SHP77 treated with DMSO at 0.1 percent for 48 hours (cell line): Measurements from ENCODE around the gene MIEF1.
"Not testable (repeated sequence)": the region's sequence is repeated elsewhere in the genome, so short reads cannot be mapped to it uniquely, and the experiment has no call there.

ENCODE experiments used
- DNase-seq: peaks from one replicate; lab custom pipeline; 2025; lab: John Stamatoyannopoulos, UW

The MIEF1 gene

GRCh38 chr22:39513791-39514190 lies 11.7 kb downstream of the MIEF1 start:
- no peak for DNase-seq

DNA sequence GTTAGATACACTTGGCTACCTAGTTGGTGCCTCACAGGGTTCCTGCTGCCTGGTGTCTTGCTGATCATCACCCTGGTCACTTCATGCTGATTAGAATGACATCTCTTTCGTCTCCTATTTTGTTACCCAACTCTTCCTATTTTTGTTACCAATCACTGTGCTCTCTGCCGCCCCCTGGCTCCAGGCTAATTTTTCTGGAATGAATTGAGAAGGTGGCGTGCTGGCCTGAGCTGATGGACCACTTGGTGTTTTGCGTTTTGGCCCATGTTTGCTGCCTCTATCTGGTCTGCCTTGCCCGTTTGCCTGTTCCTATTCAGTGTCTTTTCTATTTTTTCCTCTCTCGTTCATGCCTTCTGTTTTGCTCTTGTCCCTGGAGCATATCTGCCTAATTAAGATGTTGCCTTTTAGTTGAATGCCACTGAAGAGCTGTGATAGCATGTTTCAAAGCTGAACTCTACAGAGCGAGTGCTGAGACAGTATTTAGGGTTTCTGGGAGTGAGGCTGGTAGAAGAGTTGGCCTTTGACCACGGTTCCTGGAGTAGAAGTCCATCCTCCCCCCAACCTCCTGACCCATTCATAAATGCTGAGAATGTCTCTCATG lies 12.4 kb downstream of the MIEF1 start:
- DNase-seq = peak; percentile 5

GRCh38 chr22:39515266-39516050 lies 13.4 kb downstream of the MIEF1 start:
- DNase-seq = no peak

GRCh38 chr22:39517470-39517869 lies 15.4 kb downstream of the MIEF1 start:
- DNase-seq = no peak

- no peak for DNase-seq
Measured at GRCh38 chr22:39518144-39518786, 16.2 kb downstream of the MIEF1 start.

- no peak for DNase-seq
Measured at GRCh38 chr22:39518996-39519680, 17.0 kb downstream of the MIEF1 start.

DNA sequence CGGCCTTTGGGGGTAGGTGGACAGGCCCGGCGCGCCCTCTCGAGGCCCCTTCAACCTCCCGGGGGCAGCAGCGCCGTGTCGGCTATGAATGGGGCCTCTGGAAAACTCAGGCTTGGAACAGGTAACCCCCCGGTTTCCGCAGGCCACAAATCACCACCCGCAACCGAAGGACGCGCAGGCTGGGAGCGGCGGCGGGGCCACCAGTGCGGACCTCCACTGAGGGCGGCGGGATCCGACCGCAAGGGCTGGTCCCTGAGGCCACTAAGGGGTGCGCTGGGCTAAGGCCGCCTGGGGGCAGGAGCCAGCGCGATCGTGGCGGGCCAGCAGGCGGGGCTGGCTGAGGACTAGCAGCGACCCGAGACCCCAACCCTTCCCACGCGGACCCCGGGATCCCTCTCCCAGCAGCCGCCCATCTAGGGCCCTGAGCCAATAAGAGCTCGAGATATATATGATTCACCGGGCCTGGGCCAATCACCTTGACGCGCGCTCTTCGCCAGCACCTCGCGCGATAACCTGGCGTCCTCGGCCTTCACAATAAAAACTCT lies 17.7 kb downstream of the MIEF1 start:
- DNase-seq = peak; percentile 96

DNA sequence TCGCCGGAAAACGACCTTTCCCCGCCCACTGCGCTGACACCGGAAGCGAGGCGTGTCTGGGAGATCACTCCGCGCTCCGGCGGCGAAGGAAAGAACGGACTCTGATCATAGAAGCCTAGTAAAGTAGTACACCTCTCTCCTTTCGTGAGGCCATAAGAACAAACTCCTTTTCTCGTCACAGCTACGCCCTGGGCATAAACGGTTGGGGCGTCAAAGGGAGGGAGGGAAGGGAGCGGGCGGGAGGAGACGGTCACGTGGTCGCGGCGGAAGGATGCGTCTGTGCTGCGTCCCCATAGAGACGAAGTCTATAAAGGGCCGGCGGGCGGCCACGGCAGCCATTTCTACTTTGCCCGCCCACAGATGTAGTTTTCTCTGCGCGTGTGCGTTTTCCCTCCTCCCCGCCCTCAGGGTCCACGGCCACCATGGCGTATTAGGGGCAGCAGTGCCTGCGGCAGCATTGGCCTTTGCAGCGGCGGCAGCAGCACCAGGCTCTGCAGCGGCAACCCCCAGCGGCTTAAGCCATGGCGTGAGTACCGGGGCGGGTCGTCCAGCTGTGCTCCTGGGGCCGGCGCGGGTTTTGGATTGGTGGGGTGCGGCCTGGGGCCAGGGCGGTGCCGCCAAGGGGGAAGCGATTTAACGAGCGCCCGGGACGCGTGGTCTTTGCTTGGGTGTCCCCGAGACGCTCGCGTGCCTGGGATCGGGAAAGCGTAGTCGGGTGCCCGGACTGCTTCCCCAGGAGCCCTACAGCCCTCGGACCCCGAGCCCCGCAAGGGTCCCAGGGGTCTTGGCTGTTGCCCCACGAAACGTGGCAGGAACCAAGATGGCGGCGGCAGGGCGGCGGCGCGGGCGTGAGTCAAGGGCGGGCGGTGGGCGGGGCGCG lies 18.4 kb downstream of the MIEF1 start, which contains the start of gene ATF4:
ATF4 (plus strand) TSS at position 337 of the 880 bp plus-strand sequence. CDS start 884 bp downstream, outside the sequence.
- DNase-seq = no peak

DNA sequence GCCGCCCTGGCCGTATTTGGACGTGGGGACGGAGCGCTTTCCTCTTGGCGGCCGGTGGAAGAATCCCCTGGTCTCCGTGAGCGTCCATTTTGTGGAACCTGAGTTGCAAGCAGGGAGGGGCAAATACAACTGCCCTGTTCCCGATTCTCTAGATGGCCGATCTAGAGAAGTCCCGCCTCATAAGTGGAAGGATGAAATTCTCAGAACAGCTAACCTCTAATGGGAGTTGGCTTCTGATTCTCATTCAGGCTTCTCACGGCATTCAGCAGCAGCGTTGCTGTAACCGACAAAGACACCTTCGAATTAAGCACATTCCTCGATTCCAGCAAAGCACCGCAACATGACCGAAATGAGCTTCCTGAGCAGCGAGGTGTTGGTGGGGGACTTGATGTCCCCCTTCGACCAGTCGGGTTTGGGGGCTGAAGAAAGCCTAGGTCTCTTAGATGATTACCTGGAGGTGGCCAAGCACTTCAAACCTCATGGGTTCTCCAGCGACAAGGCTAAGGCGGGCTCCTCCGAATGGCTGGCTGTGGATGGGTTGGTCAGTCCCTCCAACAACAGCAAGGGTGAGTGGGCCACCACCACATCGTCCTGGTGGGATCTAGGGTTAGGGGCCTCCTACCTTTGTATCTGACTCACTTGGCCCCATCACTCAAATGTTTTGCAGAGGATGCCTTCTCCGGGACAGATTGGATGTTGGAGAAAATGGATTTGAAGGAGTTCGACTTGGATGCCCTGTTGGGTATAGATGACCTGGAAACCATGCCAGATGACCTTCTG lies 19.2 kb downstream of the MIEF1 start:
- not testable (repeated sequence) for DNase-seq

DNA sequence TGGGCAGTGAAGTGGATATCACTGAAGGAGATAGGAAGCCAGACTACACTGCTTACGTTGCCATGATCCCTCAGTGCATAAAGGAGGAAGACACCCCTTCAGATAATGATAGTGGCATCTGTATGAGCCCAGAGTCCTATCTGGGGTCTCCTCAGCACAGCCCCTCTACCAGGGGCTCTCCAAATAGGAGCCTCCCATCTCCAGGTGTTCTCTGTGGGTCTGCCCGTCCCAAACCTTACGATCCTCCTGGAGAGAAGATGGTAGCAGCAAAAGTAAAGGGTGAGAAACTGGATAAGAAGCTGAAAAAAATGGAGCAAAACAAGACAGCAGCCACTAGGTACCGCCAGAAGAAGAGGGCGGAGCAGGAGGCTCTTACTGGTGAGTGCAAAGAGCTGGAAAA lies 20.0 kb downstream of the MIEF1 start:
- not testable (repeated sequence) for DNase-seq

DNA sequence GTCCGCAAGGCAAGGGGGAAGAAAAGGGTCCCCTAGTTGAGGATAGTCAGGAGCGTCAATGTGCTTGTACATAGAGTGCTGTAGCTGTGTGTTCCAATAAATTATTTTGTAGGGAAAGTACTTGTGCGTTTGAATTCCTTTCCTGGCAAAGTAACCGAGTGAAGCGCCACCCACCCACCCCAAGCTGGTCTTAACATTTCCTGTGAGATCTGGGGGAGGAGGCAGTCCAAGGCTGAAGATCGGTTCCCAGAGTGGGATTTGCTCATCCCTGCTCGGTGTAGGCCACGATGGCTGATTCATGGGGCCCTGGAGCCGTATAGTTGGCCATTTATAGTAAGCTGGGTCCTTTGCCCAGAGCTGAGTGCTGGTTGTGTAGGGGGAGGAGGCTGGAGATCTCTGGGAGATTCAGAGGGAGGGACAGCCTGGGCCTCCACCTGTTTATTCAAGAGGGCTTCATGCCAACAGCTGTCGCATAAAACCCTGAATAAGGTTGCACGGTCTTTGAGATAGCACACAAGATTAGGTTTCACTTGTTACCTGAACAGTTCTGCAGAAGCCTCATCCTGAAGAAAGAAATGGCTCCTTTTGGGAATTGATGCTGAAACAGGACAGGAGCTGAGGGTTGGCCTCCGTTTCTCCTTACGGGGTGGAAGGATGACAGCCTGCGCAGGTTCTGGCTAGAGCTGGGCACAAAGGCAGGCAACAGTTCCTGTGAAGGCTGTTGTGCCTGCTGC lies 20.6 kb downstream of the MIEF1 start:
- DNase-seq = peak; percentile 16

- no peak for DNase-seq
Measured at GRCh38 chr22:39524089-39524752, 22.1 kb downstream of the MIEF1 start.

GRCh38 chr22:39524753-39525657 lies 22.9 kb downstream of the MIEF1 start:
- DNase-seq = no peak

GRCh38 chr22:39525658-39525975 lies 23.5 kb downstream of the MIEF1 start:
- no peak for DNase-seq

DNA sequence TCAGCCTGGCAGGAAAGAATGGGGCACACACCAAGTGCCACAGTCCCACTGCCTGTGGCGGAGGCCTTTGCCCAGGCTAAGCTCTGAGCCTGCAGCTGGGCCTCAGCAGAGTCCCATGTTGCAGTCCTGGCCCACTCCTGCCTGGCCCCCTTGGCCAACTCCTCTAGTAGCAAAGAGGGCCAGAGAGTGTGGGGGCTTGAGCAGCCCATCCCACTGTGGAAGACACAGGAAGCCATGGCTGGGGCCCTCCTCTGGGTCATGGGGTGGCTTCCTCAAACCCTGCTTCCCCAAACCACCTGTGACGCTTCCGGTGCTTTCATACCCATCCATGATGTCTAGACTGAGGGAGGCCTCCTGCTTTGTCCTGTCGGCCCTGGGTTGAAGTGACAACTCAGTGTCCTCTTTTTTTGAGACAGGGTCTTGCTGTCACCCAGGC lies 24.7 kb downstream of the MIEF1 start:
- DNase-seq = no peak

GRCh38 chr22:39527481-39527961 lies 25.4 kb downstream of the MIEF1 start:
- DNase-seq = no peak

DNA sequence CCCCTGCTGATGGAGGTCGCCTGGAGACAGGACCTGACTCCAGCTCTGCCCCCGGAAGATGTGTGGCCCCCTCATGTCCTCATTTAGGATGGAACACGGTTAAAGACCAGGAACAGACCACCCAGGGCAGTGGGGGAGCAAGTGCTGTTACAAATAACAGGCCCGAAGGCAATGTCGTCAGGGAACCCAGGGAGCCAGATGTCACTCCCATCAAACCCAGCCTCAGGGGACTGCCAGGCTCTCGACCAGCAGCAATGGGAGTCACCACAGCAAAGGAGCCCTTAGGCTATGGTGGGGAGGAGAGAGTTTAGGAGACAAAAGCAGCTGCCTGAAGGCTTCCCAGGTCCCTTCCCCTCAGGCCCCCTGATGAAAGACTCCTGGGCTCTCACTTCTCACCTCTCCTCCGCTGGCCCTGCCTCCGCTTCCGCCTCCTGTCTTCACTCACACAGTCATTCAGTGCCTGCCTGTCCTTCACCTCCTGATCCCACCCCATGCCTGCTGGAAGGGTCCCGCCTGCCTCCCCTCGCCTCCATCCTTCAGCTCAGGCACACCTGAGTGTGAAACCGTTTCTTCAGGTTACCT lies 26.1 kb downstream of the MIEF1 start:
- DNase-seq = no peak
